Smooth muscle cell (in vitro differentiated cells): ENCODE results near the gene USP14. TPM values are rescaled to one million over a fixed set of nuclear protein-coding genes. Genes with fewer than 3 reads are reported as not detected.

Experiments used
- DNase-seq: peaks from one replicate; lab custom pipeline; 2025; ENCODE audit not compliant: unreplicated experiment; lab: John Stamatoyannopoulos, UW
- H2AFZ ChIP-seq: fragments of 200-600 bp; sonication (generic); 2 replicates; pipeline ENCODE4 v1.6.0; 2016; ENCODE audit warnings: antibody characterized with exemption, low read depth, mild to moderate bottlenecking
- H3F3A ChIP-seq: fragments of 200-600 bp; sonication (generic); 2 replicates; pipeline ENCODE4 v1.6.0; 2017; ENCODE audit warnings: antibody characterized with exemption, low read depth
- H3K27ac ChIP-seq: fragments of 200-600 bp; sonication (generic); 2 replicates; pipeline ENCODE4 v1.5.1; 2016; ENCODE audit warnings: low read depth, mild to moderate bottlenecking
- H3K27me3 ChIP-seq: fragments of 200-600 bp; sonication (generic); 2 replicates; pipeline ENCODE4 v1.6.1; 2016; ENCODE audit warnings: low read depth, mild to moderate bottlenecking
- H3K36me3 ChIP-seq: fragments of 200-600 bp; sonication (generic); 2 replicates; pipeline ENCODE4 v1.5.1; 2016; ENCODE audit warnings: low read depth
- H3K4me1 ChIP-seq: fragments of 200-600 bp; sonication (generic); 2 replicates; pipeline ENCODE4 v1.5.1; 2016; ENCODE audit warnings: low read depth
- H3K4me2 ChIP-seq: fragments of 200-600 bp; sonication (generic); 2 replicates; pipeline ENCODE4 v1.6.0; 2016; ENCODE audit warnings: mild to moderate bottlenecking
- H3K4me3 ChIP-seq: fragments of 200-600 bp; sonication (generic); 2 replicates; pipeline ENCODE4 v1.5.1; 2016; ENCODE audit warnings: mild to moderate bottlenecking
- H3K79me2 ChIP-seq: fragments of 200-600 bp; sonication (generic); 2 replicates; pipeline ENCODE4 v1.6.0; 2016; ENCODE audit warnings: low read depth, mild to moderate bottlenecking
- H3K9ac ChIP-seq: fragments of 200-600 bp; sonication (generic); 2 replicates; pipeline ENCODE4 v1.6.0; 2016; ENCODE audit warnings: low read depth
- H3K9me3 ChIP-seq: fragments of 200-600 bp; sonication (generic); replicated peaks from 2 replicates; pipeline ENCODE4 v1.5.1; 2016; ENCODE audit warnings: low read depth
- H4K20me1 ChIP-seq: fragments of 200-600 bp; sonication (generic); 2 replicates; pipeline ENCODE4 v1.6.0; 2016; ENCODE audit warnings: low read depth
- CTCF ChIP-seq: fragments of 200-600 bp; sonication (generic); IDR thresholded peaks from 2 replicates; pipeline ENCODE4 v1.5.1; 2017; ENCODE audit warnings: borderline replicate concordance, mild to moderate bottlenecking, antibody characterized with exemption; ENCODE audit not compliant: insufficient read depth, poor library complexity, severe bottlenecking
- WGBS: methylation state at CpG from one replicate; pipeline ENCODE4 v1.1.7; 2016; ENCODE audit warnings: low lambda C conversion rate; 5-methylcytosine and 5-hydroxymethylcytosine counted together
- polyA plus RNA-seq: library from polyadenylated mRNA; unstranded; fragments of >200 nt; fragmentation: Nextera tagmentation; extraction: Ambion mirVana; gene quantifications from 2 replicates; pipeline ENCODE4 v1.2.1, GENCODE V29; 2016
- total RNA-seq: library from RNA; depleted of rRNA; stranded (reverse); fragments of >200 nt; gene quantifications from 2 replicates; pipeline ENCODE4 v1.2.3, GENCODE V29; 2014

The USP14 gene
- total and polyA plus RNA-seq, 2 experiments from 2014 or later: 36.5 to 49.0 TPM

- no peak overlapping the region for H3K4me2 ChIP-seq
- H3K27ac ChIP-seq: no peak overlapping the region
- peaks cover 25% of the 10 kb centered on the region for H4K20me1 ChIP-seq
- H3K4me3 ChIP-seq: no peak overlapping the region
- no peak for DNase-seq
- H2AFZ ChIP-seq: peak overlapping the region; percentile 75
- H3K9ac ChIP-seq: no peak overlapping the region
- H3K9me3 ChIP-seq: no peaks in the 10 kb centered on the region
- peaks cover 4% of the 10 kb centered on the region for H3K27me3 ChIP-seq
- H3F3A ChIP-seq: peaks cover 3% of the 10 kb centered on the region
- TF ChIP-seq CTCF: no peak
- 93% methylated on average over 6 of the region's 6 CpGs for WGBS
- H3K4me1 ChIP-seq: peaks cover 8% of the 10 kb centered on the region
- H3K79me2 ChIP-seq: peaks cover 31% of the 10 kb centered on the region
- H3K36me3 ChIP-seq: no peaks in the 10 kb centered on the region
Measured at GRCh38 chr18:156514-157230, 1.7 kb upstream of the USP14 start.

- H3K27me3 ChIP-seq: no peaks in the 10 kb centered on the region
- peaks cover 8% of the 10 kb centered on the region for H3K4me1 ChIP-seq
- H2AFZ ChIP-seq: peak overlapping the region; percentile 72
- peak overlapping the region; percentile 92 for H3K4me3 ChIP-seq
- peaks cover 56% of the 10 kb centered on the region for H3K79me2 ChIP-seq
- peak overlapping the region; percentile 71 for H3K27ac ChIP-seq
- peaks cover 5% of the 10 kb centered on the region for H3K36me3 ChIP-seq
- H4K20me1 ChIP-seq: peaks cover 42% of the 10 kb centered on the region
- no peak for DNase-seq
- TF ChIP-seq CTCF: no peak
- peak overlapping the region; percentile 90 for H3K4me2 ChIP-seq
- H3K9ac ChIP-seq: peak overlapping the region; percentile 94
- 5% methylated on average over 22 of the region's 23 CpGs for WGBS
- peaks cover 3% of the 10 kb centered on the region for H3F3A ChIP-seq
- H3K9me3 ChIP-seq: no peaks in the 10 kb centered on the region
Measured at GRCh38 chr18:159037-159652, 788 bp downstream of the USP14 start.

- H3K27ac ChIP-seq: no peak overlapping the region
Measured at GRCh38 chr18:159933-160332, 1.6 kb downstream of the USP14 start.

More at GRCh38 chr18:159933-160332, 1.6 kb downstream of the USP14 start:
- peaks cover 3% of the 10 kb centered on the region for H3F3A ChIP-seq
- H3K9me3 ChIP-seq: no peaks in the 10 kb centered on the region
- peak overlapping the region; percentile 92 for H3K4me3 ChIP-seq
- no peak overlapping the region for H3K9ac ChIP-seq
- H2AFZ ChIP-seq: no peak overlapping the region
- DNase-seq: no peak
- H3K4me2 ChIP-seq: peak overlapping the region; percentile 90
- over 99% methylated on average over 15 of the region's 15 CpGs for WGBS
- H3K27me3 ChIP-seq: no peaks in the 10 kb centered on the region
- H3K4me1 ChIP-seq: peaks cover 8% of the 10 kb centered on the region
- peaks cover 7% of the 10 kb centered on the region for H3K36me3 ChIP-seq
- TF ChIP-seq CTCF: no peak
- H3K79me2 ChIP-seq: peaks cover 62% of the 10 kb centered on the region
- H4K20me1 ChIP-seq: peaks cover 42% of the 10 kb centered on the region
